Measurements from ENCODE around the gene LRRC8C. TPM values are rescaled to one million over a fixed set of nuclear protein-coding genes. Genes with fewer than 3 reads are reported as not detected.
A peak's percentile ranks its signal among the peaks of the same experiment; 100 is the strongest.

LRRC8C gene
- total RNA-seq, 1 donor from 2014 or later = 6.3 TPM

DNA sequence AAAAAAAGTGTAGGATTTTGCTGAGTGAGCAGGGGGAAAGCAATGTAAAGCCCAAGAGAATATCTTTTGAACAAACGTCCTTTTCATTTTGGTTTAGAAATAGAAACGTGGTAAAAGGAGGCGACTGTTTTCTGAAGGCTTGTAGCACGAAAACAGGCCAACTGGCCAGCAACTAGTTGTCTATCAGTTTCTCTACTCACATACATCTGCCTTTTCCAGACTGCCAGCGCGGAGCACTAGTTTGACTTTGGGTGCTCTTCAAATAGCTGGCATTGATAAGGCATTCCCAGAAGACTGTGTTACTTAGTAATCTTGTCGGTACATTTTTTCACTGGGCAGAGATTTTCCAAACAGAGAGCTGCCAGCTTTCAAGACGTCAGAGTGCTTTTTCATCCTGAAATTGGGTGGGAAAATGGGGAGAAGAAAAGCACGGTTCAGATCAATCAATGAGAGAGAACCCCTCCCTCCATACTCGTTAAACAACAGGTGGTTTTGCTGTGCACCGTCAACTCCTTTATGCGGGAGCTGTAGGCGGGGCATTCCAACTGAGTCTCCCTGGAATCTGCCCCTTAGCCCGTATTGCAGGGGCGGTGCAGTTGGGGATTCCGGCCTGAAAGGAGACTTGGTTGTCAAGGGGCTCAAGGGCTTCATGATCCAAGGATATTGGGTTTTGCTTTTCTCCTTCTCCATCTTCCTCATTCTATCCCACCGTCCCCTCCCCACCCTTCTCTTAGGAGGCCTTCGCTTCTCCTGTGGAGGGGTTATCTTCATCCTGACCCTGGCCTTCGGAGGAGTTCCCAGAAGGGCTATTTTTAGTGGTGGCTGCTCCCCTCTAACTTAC, 884 bp upstream of the LRRC8C start:
- peak overlapping the region; percentile 65 for H3K27ac ChIP-seq (ENCODE audit: low read depth, low read length)
- no peaks in the 10 kb centered on the region for H3K36me3 ChIP-seq (ENCODE audit: control insufficient read depth in 3 of 3, insufficient read depth in 3 of 3, low read length in 3 of 3)
- H3K4me3 ChIP-seq (ENCODE audit: low read length in 3 of 3) = peak overlapping the region; percentile 78 to 82 (median 82)
- no peaks in the 10 kb centered on the region for H3K9me3 ChIP-seq (ENCODE audit: control insufficient read depth in 3 of 3, low read length in 3 of 3)
- H3K27me3 ChIP-seq (ENCODE audit: control insufficient read depth in 3 of 3, insufficient read depth in 3 of 3, low read length in 3 of 3) = peaks cover 0 to 2% (median 0%) of the 10 kb centered on the region in 3 donors
- H3K9ac ChIP-seq (ENCODE audit: low read depth in 1 of 3, low read length in 3 of 3) = peak overlapping the region; percentile 69 to 81 (median 77)
- H3K4me1 ChIP-seq (ENCODE audit: control insufficient read depth in 3 of 3, insufficient read depth in 3 of 3, low read length in 3 of 3) = peaks cover 6 to 19% (median 14%) of the 10 kb centered on the region in 3 donors

DNA sequence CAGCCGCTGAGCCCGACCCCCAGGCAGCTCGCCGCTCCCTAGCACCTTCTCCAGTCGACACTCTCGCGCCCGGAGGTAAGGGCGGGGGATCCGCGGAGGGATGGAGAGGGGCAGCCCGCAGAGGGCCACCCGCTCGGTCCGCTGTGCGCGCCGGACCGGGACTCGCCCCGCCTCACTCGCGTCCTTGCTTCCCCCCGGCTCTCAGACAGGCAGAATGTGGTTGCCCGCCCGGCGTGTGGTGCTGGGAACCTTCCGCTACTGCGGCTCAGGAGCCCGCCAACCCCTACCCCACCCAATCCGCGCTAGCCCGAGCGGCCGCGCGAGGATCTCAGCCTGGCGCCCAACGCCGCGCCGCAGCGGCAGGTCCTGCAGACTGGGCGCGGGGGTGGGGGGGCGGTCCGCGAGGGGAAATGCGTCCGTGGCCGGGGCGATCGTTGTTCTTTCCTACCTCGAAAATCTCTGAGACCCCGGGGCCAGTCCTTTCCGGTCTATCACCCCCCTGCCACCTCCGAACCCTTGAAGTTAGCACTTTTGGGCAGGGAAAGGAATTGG, 404 bp downstream of the LRRC8C start:
- Histone ChIP-seq H3K4me1 (ENCODE audit: control insufficient read depth in 3 of 3, insufficient read depth in 3 of 3, low read length in 3 of 3) (peaks cover 6 to 21% (median 14%) of the 10 kb centered on the region in 3 donors), H3K4me3 (ENCODE audit: low read length in 3 of 3) (peak overlapping the region; percentile 78 to 90 (median 82)), H3K36me3 (ENCODE audit: control insufficient read depth in 3 of 3, insufficient read depth in 3 of 3, low read length in 3 of 3) (no peaks in the 10 kb centered on the region), H3K27ac (ENCODE audit: low read depth, low read length) (peak overlapping the region; percentile 68), H3K9ac (ENCODE audit: low read depth in 1 of 3, low read length in 3 of 3) (peak overlapping the region; percentile 71 to 87 (median 81)), H3K9me3 (ENCODE audit: control insufficient read depth in 3 of 3, low read length in 3 of 3) (no peaks in the 10 kb centered on the region), H3K27me3 (ENCODE audit: control insufficient read depth in 3 of 3, insufficient read depth in 3 of 3, low read length in 3 of 3) (peaks cover 0 to 2% (median 0%) of the 10 kb centered on the region in 3 donors)

DNA sequence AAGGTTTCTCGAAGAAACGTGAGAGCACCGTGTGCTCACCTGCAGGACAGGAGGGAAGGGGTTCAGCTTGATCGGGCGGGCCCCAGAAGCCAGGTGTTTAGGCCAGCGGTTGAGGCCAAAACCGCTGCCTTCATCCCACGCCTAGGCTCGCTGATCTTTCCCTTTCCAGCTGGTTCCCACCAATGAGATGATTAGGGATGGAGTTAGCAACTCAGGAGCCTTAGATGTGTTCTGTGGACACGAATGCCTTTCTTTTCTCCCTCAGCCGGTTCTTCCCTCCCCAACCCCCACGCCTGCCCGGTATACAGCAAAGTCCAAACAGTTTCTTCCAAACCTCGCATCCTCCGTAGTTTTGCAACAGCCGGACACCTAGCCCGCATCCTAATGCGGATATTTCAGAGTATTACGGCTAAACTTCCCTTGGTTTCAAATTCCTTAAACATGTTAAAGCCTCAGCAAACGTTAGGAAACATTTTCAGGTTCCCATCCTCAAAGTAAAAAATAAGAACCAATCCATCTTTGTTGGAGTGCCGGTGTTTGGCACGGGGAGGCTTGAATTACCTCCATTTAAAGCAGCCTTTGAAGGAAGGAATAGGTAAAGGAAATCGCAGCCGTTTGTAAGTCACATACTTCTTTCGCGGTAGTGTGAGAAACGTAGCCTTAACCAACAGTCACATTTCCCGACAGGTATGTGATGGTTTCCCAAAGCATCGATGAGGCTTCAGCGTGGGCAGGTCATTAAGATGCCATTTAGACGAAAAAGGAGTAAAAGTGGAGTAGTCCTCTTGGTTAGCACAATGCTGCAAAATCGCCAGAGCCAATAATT, 1.1 kb downstream of the LRRC8C start:
- no peaks in the 10 kb centered on the region for H3K9me3 ChIP-seq (ENCODE audit: control insufficient read depth in 3 of 3, low read length in 3 of 3)
- no peaks in the 10 kb centered on the region for H3K36me3 ChIP-seq (ENCODE audit: control insufficient read depth in 3 of 3, insufficient read depth in 3 of 3, low read length in 3 of 3)
- H3K9ac ChIP-seq (ENCODE audit: low read depth in 1 of 3, low read length in 3 of 3) = peak overlapping the region; percentile 71 to 87 (median 81)
- peaks cover 6 to 21% (median 14%) of the 10 kb centered on the region in 3 donors for H3K4me1 ChIP-seq (ENCODE audit: control insufficient read depth in 3 of 3, insufficient read depth in 3 of 3, low read length in 3 of 3)
- H3K4me3 ChIP-seq (ENCODE audit: low read length in 3 of 3) = peak overlapping the region; percentile 78 to 90 (median 82)
- peaks cover 0 to 2% (median 0%) of the 10 kb centered on the region in 3 donors for H3K27me3 ChIP-seq (ENCODE audit: control insufficient read depth in 3 of 3, insufficient read depth in 3 of 3, low read length in 3 of 3)
- peak overlapping the region; percentile 68 for H3K27ac ChIP-seq (ENCODE audit: low read depth, low read length)

DNA sequence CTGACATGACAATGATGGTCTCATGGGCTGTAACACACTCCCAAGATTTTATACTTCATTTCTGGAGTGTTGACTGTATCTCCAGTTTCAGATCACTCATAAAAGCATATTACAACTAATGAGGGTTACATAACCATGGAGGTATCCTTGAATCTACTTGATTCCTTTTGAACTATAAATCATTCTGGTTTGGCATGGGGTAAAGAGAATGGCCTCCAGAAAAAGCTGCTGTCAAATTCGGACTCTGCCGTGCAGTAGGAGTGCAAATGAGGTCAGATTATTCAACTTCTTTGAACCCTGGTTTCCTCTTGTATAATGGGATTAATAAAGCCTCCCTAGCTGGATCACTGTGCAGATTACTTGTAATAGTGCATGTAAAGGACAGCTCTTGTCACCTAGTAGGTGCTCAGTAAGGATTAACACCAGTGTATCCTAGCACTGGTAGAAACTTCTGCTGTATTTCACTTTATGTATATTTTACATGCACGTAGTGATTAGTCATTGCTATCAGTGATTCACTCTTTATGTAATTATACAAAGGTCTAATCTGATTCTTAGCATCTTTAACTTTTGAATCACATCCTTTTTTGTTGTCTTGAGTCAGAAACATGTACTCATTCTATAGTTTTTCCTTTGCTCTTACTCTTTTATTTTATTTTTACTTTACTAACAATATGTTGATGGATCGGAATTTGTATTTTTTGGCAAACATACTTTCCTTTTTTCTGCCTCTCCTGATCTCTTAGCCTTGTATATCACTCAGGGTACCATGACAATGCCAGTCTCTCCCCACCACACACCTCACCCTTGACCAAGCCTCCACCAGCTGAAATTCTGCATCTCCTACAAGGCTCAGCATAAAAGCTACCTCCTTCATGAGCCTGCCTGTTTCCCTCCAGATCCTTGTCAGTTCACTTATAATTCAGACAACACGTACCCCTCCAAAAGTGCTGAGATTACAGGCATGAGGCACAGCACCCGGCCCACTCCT, 3.2 kb downstream of the LRRC8C start:
- no peaks in the 10 kb centered on the region for H3K36me3 ChIP-seq (ENCODE audit: control insufficient read depth in 3 of 3, insufficient read depth in 3 of 3, low read length in 3 of 3)
- H3K27ac ChIP-seq (ENCODE audit: low read depth, low read length) = no peak overlapping the region
- H3K4me1 ChIP-seq (ENCODE audit: control insufficient read depth in 3 of 3, insufficient read depth in 3 of 3, low read length in 3 of 3) = peaks cover 6 to 21% (median 14%) of the 10 kb centered on the region in 3 donors
- peak overlapping the region in 1 of 3 donors; percentile 46 for H3K4me3 ChIP-seq (ENCODE audit: low read length in 3 of 3)
- H3K27me3 ChIP-seq (ENCODE audit: control insufficient read depth in 3 of 3, insufficient read depth in 3 of 3, low read length in 3 of 3) = peaks cover 0 to 2% (median 0%) of the 10 kb centered on the region in 3 donors
- H3K9me3 ChIP-seq (ENCODE audit: control insufficient read depth in 3 of 3, low read length in 3 of 3) = no peaks in the 10 kb centered on the region
- H3K9ac ChIP-seq (ENCODE audit: low read depth in 1 of 3, low read length in 3 of 3) = no peak overlapping the region

DNA sequence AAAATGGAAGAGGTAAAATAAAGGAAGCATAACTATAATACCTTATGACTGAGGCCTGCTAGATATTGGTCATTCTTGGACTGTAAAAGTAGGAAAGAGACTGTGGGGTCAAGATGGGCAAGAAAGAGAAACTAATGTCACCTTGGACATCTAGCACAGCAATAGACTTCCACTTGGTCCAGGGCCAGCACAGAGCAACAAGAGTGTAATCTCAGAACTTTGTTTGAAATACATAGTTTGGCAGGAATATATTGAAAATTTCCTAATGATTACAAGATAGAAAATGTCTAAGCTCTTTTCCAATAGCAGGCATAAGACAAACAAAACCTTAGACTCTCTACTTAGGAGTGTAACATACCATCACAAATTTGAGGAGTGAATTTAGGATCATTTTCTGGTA, 4.6 kb downstream of the LRRC8C start:
- Histone ChIP-seq H3K27me3 (ENCODE audit: control insufficient read depth in 3 of 3, insufficient read depth in 3 of 3, low read length in 3 of 3) (peaks cover 0 to 2% (median 0%) of the 10 kb centered on the region in 3 donors), H3K4me3 (ENCODE audit: low read length in 3 of 3) (no peak overlapping the region), H3K9ac (ENCODE audit: low read depth in 1 of 3, low read length in 3 of 3) (no peak overlapping the region), H3K4me1 (ENCODE audit: control insufficient read depth in 3 of 3, insufficient read depth in 3 of 3, low read length in 3 of 3) (peaks cover 4 to 14% (median 10%) of the 10 kb centered on the region in 3 donors), H3K36me3 (ENCODE audit: control insufficient read depth in 3 of 3, insufficient read depth in 3 of 3, low read length in 3 of 3) (no peaks in the 10 kb centered on the region), H3K27ac (ENCODE audit: low read depth, low read length) (no peak overlapping the region), H3K9me3 (ENCODE audit: control insufficient read depth in 3 of 3, low read length in 3 of 3) (no peaks in the 10 kb centered on the region)

DNA sequence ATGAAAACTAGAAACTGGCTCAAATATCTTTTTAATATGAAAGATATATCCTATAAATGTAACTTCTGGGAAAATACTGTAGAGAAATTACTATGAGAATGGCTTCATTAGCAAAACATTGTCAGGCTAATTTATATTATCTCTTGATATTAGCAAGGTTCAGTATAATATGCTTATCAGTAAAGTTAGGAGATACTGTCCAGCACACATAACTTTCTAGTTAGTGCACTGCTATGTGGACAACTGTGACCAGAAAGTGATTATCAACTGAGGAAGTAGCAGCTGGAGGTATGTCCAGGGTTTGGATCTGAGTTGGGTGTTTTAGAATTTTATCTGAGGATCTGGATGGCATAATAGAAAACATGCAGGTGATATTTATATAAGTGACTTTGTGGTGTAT, 7.5 kb downstream of the LRRC8C start:
- H3K27ac ChIP-seq (ENCODE audit: low read depth, low read length) = no peak overlapping the region
- H3K4me1 ChIP-seq (ENCODE audit: control insufficient read depth in 3 of 3, insufficient read depth in 3 of 3, low read length in 3 of 3) = peaks cover 0 to 6% (median 0%) of the 10 kb centered on the region in 3 donors

DNA sequence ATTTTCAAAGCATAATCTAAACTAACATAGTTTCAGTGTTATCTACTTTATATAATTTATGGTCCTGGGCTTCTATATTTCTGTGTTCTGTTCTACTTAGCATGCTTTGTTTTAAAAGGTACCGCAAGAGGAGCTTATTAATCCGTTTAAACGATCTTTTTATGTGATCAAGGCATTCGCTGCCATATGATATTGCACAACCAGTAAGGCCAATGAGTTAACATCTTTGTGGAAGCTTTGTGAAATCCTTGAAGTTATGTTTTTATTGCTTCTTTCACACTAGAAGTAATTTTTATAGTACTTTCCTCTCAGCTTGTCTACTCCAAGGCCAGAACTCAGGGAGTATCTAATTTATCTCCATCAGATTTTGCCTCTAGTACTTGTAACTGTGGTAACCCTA, 8.9 kb downstream of the LRRC8C start:
- Histone ChIP-seq H3K27ac (ENCODE audit: low read depth, low read length) (no peak overlapping the region), H3K4me1 (ENCODE audit: control insufficient read depth in 3 of 3, insufficient read depth in 3 of 3, low read length in 3 of 3) (peaks cover 0 to 2% (median 0%) of the 10 kb centered on the region in 3 donors)

More for the DNA sequence above, 7.5 kb downstream of the LRRC8C start:
- no peak overlapping the region for H3K9ac ChIP-seq (ENCODE audit: low read depth in 1 of 3, low read length in 3 of 3)
- no peaks in the 10 kb centered on the region for H3K27me3 ChIP-seq (ENCODE audit: control insufficient read depth in 3 of 3, insufficient read depth in 3 of 3, low read length in 3 of 3)
- H3K4me3 ChIP-seq (ENCODE audit: low read length in 3 of 3) = no peak overlapping the region
- no peaks in the 10 kb centered on the region for H3K36me3 ChIP-seq (ENCODE audit: control insufficient read depth in 3 of 3, insufficient read depth in 3 of 3, low read length in 3 of 3)
- no peaks in the 10 kb centered on the region for H3K9me3 ChIP-seq (ENCODE audit: control insufficient read depth in 3 of 3, low read length in 3 of 3)

DNA sequence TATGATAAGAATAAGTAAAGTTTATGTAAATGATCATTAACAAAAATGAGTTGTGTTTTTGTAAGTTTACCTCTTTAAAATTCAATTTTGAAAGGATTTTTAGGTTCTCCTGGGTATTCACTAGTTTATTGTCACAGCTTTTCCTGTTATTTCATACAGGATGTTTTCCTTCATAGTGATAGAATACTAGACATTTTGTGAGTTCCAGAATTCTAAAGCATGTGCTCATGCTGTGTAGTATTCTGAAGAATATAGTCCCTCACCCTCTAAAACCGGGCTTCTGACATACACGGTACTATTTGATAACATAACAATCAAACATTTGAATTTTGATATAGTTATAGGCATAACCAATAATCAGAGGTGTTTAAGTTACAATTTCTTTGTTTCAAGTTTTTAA, 10.7 kb downstream of the LRRC8C start:
- H3K36me3 ChIP-seq (ENCODE audit: control insufficient read depth in 3 of 3, insufficient read depth in 3 of 3, low read length in 3 of 3) = no peaks in the 10 kb centered on the region
- H3K9ac ChIP-seq (ENCODE audit: low read depth in 1 of 3, low read length in 3 of 3) = no peak overlapping the region
- H3K4me3 ChIP-seq (ENCODE audit: low read length in 3 of 3) = no peak overlapping the region
- no peaks in the 10 kb centered on the region for H3K27me3 ChIP-seq (ENCODE audit: control insufficient read depth in 3 of 3, insufficient read depth in 3 of 3, low read length in 3 of 3)
- H3K9me3 ChIP-seq (ENCODE audit: control insufficient read depth in 3 of 3, low read length in 3 of 3) = no peaks in the 10 kb centered on the region
- H3K27ac ChIP-seq (ENCODE audit: low read depth, low read length) = no peak overlapping the region
- no peaks in the 10 kb centered on the region for H3K4me1 ChIP-seq (ENCODE audit: control insufficient read depth in 3 of 3, insufficient read depth in 3 of 3, low read length in 3 of 3)

More for the DNA sequence above, 8.9 kb downstream of the LRRC8C start:
- Histone ChIP-seq H3K9me3 (ENCODE audit: control insufficient read depth in 3 of 3, low read length in 3 of 3) (no peaks in the 10 kb centered on the region), H3K27me3 (ENCODE audit: control insufficient read depth in 3 of 3, insufficient read depth in 3 of 3, low read length in 3 of 3) (no peaks in the 10 kb centered on the region), H3K9ac (ENCODE audit: low read depth in 1 of 3, low read length in 3 of 3) (no peak overlapping the region), H3K36me3 (ENCODE audit: control insufficient read depth in 3 of 3, insufficient read depth in 3 of 3, low read length in 3 of 3) (no peaks in the 10 kb centered on the region), H3K4me3 (ENCODE audit: low read length in 3 of 3) (no peak overlapping the region)

Measured in skeletal muscle tissue (tissue), 4 donors.